Ovary (tissue), 9 donors: ENCODE measurements around the gene TTC28. TPM values are rescaled to one million over a fixed set of nuclear protein-coding genes. Genes with fewer than 3 reads are reported as not detected.

Source experiments
- DNase-seq, 5 donors: peaks; one replicate each; pipeline ENCODE4 v3.0.0-alpha.2; 2019 to 2020
- H3K27ac ChIP-seq, 2 donors: fragments of 200-600 bp; one replicate each; pipeline versions ENCODE4 v1.5.1 to v1.8.0; 2019 to 2022
- H3K27me3 ChIP-seq: fragments of 200-600 bp; one replicate; pipeline ENCODE4 v1.8.0; 2022
- H3K36me3 ChIP-seq: fragments of 200-600 bp; sonication (generic); one replicate; pipeline ENCODE4 v1.5.1; 2019
- H3K4me1 ChIP-seq: one replicate; pipeline ENCODE4 v1.8.1; 2013; ENCODE audit warnings: mild to moderate bottlenecking, moderate library complexity; ENCODE audit not compliant: insufficient read depth
- H3K4me3 ChIP-seq: fragments of 200-600 bp; sonication (generic); one replicate; pipeline ENCODE4 v1.5.1; 2017
- H3K9me3 ChIP-seq, 2 donors: fragments of 200-600 bp in 1 of 2; sonication (generic) in 1 of 2; one replicate each; pipeline versions ENCODE4 v1.5.1 to v1.8.1; 2013 to 2019; ENCODE audit warnings: mild to moderate bottlenecking in 1 of 2, moderate library complexity in 1 of 2
- CTCF ChIP-seq, 3 donors: fragments of 450-650 bp in 2 of 3; fragments of 200-600 bp in 1 of 3; IDR thresholded peaks; one replicate each; pipeline versions ENCODE4 v1.5.1 to v1.8.0; 2016 to 2022; ENCODE audit warnings: antibody characterized with exemption in 3 of 3, mild to moderate bottlenecking in 1 of 3
- EP300 ChIP-seq: sonication (generic); formaldehyde crosslinking; IDR thresholded peaks from one replicate; pipeline ENCODE4 v1.6.1; 2017; ENCODE audit warnings: antibody characterized with exemption
- POLR2A ChIP-seq: fragments of 450-650 bp; IDR thresholded peaks from one replicate; pipeline ENCODE4 v1.6.1; 2017; ENCODE audit warnings: antibody characterized with exemption, mild to moderate bottlenecking, moderate library complexity
- WGBS, 3 donors: extraction: QIAGEN DNeasy Blood & Tissue Kit in 1 of 3; methylation state at CpG; one replicate each; pipeline versions ENCODE4 v1.1.5 to v1.1.7; 2013 to 2017; 5-methylcytosine and 5-hydroxymethylcytosine counted together
- intact Hi-C, 4 donors: fragments of 100-400 bp; cut with DNase I; formaldehyde crosslinking; loops; one replicate each; pipeline versions ENCODE4 v1.11.0 to v1.15.1; 2022 to 2023
- polyA plus RNA-seq, 2 donors: library from polyadenylated mRNA; stranded (reverse); fragments of 200-250 nt in 1 of 2; fragments of 350-450 nt in 1 of 2; fragmentation: Illumina TruSeq in 1 of 2; extraction: RNeasy Lipid Tissue Mini Kit (QIAGEN cat#74804) in 1 of 2; gene quantifications; one replicate each; pipeline ENCODE4 v1.2.3, GENCODE V29; 2013 to 2014
- total RNA-seq, 7 donors: library from RNA; depleted of rRNA in 2 of 7; stranded (reverse); fragments of >200 nt in 2 of 7; fragmentation: NEBNext Ultra II Directional in 3 of 7; extraction: Animal tissue kit (Norgen Biotek cat#: 25700) in 3 of 7; gene quantifications; one replicate each; pipeline versions ENCODE4 v1.1.0 to v1.2.4, GENCODE V29; 2016 to 2023
- donor health status: DM: no; HTN: no; CAD: no; lungs with moderate emphysema.
- donor health status: DM: no; HTN: no; CAD: no.
- donor health status: Bipolar disorder and iron deficiency.
- donor health status: DM: yes; HTN: yes; CAD: no.
- donor health status: DM: no; HTN: no; CAD: no.
- donor health status: DM: yes; HTN: yes; CAD: no.

Gene TTC28
- total and polyA plus RNA-seq, 9 donors: 16.7 to 127 (median 72.9) TPM

- Histone ChIP-seq H3K36me3 (no peaks in the 10 kb centered on the region), H3K9me3 (no peaks in the 10 kb centered on the region), H3K27ac (no peak overlapping the region), H3K27me3 (no peaks in the 10 kb centered on the region), H3K4me3 (no peak overlapping the region), H3K4me1 (peaks cover 26% of the 10 kb centered on the region)
- WGBS, 3 donors: 8 to 12% (median 9%) methylated on average over 2 of the region's 2 CpGs
- no peak for TF ChIP-seq CTCF (IDR thresholded peaks at IDR 0.05)
- TF ChIP-seq EP300: no peak
- no peak for TF ChIP-seq POLR2A
- no peak for DNase-seq
- intact Hi-C loops: no loop called here
Measured at GRCh38 chr22:28139961-28140360, 539.7 kb downstream of the TTC28 start.

GRCh38 chr22:28139516-28139915, 540.1 kb downstream of the TTC28 start:
- intact Hi-C loops: no loop called here
- Histone ChIP-seq H3K36me3 (no peaks in the 10 kb centered on the region), H3K27ac (peak overlapping the region in 1 of 2 donors; percentile 12), H3K4me1 (peaks cover 23% of the 10 kb centered on the region), H3K4me3 (no peak overlapping the region), H3K27me3 (no peaks in the 10 kb centered on the region), H3K9me3 (no peaks in the 10 kb centered on the region)
- 77 to 90% (median 85%) methylated on average over 1 of the region's 1 CpG for WGBS, 3 donors
- DNase-seq: no peak
- TF ChIP-seq EP300 (no peak), POLR2A (no peak), CTCF (IDR thresholded peaks at IDR 0.05) (no peak)

DNA sequence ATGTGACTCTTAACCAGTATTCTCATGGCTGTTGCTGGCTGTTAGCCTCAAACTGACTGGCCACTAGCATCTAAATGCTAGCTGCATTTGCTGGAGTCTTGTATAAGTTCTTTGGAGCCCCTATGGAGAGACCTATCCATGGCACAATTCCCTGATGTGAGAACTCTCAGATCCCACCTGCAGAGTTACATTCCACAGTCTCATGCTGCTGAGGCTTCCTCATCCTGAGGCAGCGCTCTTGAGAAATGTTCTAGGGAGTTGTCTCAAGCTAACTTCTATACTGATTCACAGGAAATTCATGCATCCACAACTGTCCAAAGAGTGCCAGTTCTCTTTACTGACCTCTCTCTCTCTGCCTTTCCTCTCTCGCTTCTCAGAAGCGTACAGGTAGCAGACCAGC, 542.6 kb downstream of the TTC28 start:
- TF ChIP-seq CTCF (IDR thresholded peaks at IDR 0.05) (no peak), POLR2A (no peak), EP300 (no peak)
- no peak overlapping the region for H3K4me3 ChIP-seq
- H3K9me3 ChIP-seq: no peaks in the 10 kb centered on the region
- H3K36me3 ChIP-seq: no peaks in the 10 kb centered on the region
- no peak for DNase-seq
- peaks cover 13% of the 10 kb centered on the region for H3K4me1 ChIP-seq
- no peak overlapping the region for H3K27ac ChIP-seq
- whole genome bisulfite sequencing, 3 donors: 97 to 99% (median 98%) methylated on average over 3 of the region's 3 CpGs
- no peaks in the 10 kb centered on the region for H3K27me3 ChIP-seq
- intact Hi-C loops: no loop called here

GRCh38 chr22:28132466-28132865, 547.2 kb downstream of the TTC28 start:
- no peak for DNase-seq
- Histone ChIP-seq H3K27me3 (no peaks in the 10 kb centered on the region), H3K9me3 (no peaks in the 10 kb centered on the region), H3K4me1 (peaks cover 3% of the 10 kb centered on the region), H3K4me3 (no peak overlapping the region), H3K27ac (no peak overlapping the region), H3K36me3 (no peaks in the 10 kb centered on the region)
- TF ChIP-seq EP300 (no peak), POLR2A (no peak), CTCF (IDR thresholded peaks at IDR 0.05) (no peak)
- WGBS, 3 donors: 87 to 93% (median 88%) methylated on average over 2 of the region's 2 CpGs
- intact Hi-C loops: no loop called here
